ENCODE results near the gene DUSP3.

The DUSP3 gene

DNA sequence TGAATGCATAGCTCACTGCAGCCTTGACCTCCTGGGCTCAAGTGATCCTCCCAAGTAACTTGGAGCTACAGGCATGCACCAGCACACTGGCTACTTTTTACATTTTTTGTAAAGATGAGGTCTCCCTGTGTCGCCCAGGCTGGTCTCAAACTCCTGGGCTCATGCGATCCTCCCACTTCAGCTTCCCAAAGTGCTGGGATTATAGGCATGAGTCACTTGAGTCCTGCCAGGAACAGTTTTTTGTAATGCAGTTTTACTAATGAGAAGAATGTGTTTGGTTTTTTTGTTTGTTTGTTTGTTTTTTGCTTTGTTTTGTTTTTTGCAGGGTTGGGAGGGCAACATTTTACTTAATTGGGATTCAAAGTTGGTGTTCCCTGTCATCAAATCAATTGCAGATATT lies 42.4 kb downstream of the DUSP3 start:
- no peak for DNase-seq (ENCODE audit: low read depth in 2 of 3, low spot score in 1 of 3)

DNA sequence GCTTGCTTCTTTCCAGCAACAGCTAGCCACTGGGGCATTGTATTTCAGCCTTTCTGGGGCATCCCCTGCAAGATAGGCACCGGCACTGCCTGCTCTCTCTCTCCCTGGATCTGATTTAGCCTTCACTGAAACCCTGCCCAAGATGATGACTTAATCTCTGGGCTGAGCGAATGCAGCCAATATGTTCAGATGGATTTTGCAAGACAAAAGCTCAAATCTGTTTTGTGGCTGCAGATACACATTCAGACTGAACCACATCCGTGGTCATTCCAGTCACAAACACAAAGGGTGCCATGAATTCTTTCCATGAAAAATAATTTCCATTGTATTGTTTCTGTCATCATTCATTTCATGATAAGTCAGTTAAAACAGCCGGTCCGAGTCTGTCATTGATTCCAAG lies 44.4 kb downstream of the DUSP3 start:
- DNase-seq (ENCODE audit: low read depth in 2 of 3, low spot score in 1 of 3) = no peak

DNA sequence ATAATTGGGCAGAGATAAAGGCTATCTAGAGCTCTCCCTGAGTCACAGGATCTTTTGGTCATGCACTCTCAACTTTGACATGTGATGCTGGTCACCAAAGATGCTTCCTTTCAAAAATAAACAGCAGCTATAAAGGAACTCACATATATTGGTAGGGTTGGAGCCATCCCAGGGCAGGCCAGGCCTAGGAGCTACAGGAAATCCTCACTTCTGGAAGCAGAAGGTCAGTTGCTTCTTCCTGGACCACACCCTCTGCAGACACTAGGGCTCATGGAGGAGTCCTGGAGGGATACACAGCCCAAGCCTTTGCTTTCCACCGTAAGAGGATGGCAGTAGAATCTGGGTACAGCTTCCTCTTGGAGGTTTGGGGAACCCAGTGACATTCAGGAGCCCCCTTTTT lies 44.8 kb downstream of the DUSP3 start:
- DNase-seq (ENCODE audit: low read depth in 2 of 3, low spot score in 1 of 3) = no peak

DNA sequence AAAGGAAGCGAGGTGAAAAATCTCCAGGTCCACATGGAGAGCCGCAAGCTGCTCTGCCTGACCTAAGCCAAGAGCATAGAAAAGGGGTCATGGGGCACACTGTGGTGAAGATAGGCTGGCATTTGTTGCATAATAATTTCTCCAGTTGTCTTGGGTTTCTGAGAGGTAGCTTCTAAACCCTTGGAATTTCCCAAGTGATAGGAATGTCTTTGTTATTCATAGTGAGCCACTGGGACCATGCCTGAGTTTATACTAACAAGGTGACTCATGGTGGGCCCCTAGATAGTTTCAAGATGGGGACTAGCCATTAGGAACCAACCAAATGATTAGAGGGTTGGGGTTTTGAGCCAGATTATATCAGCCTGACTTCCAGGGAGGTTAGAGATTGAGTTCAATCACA lies 45.8 kb downstream of the DUSP3 start:
- DNase-seq (ENCODE audit: low read depth in 2 of 3, low spot score in 1 of 3) = no peak

DNA sequence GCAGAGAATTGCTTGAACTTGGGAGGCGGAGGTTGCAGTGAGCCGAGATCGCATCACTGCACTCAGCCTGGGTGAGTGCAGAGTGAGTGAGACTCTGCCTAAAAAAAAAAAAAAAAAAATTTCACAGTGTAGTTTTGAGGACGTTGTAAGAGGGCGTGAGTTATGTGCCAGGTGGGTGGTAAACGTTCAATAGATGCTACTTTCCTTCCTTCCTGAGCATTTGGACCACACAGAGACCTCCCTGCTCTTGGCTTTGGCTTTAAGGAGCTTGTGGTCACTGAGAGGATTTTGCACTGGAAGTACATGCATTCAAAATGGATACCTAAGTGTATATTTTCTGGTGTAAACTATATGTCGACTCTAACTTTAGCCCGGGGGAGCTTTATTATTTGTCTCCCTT lies 50.7 kb downstream of the DUSP3 start:
- DNase-seq (ENCODE audit: low read depth in 2 of 3, low spot score in 1 of 3) = no peak

DNA sequence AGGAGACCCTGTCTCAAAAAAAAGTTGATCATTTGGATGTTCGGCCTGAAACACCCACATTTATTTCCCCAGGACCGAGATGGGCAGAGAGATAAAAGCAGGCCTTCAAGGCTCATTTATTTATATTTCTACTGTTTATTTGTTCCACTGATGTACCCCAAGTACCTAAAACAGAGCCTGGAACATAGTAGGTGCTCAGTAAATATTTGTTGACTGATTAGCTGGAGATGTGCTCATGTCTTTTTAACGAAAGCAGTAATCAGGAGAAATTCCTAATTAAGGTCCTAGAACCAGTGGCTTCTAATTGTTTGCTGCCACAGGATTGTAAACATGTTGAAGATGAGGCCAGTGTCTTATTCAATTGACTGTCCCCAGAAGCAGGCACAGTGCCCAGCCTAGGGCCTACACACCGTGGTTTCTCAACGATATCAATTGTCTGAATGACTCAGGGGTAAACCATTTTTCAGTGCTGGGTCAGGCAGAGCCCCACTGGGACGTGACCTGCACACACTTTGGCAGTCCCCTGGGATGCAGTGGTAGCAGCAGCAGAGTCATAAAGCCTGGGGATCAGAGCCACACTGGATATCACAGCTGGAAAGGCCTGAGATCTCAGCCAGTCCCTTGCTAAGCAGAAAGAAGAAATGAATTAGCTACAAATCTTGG lies 54.9 kb downstream of the DUSP3 start:
- DNase-seq (ENCODE audit: low read depth in 2 of 3, low spot score in 1 of 3) = no peak

DNA sequence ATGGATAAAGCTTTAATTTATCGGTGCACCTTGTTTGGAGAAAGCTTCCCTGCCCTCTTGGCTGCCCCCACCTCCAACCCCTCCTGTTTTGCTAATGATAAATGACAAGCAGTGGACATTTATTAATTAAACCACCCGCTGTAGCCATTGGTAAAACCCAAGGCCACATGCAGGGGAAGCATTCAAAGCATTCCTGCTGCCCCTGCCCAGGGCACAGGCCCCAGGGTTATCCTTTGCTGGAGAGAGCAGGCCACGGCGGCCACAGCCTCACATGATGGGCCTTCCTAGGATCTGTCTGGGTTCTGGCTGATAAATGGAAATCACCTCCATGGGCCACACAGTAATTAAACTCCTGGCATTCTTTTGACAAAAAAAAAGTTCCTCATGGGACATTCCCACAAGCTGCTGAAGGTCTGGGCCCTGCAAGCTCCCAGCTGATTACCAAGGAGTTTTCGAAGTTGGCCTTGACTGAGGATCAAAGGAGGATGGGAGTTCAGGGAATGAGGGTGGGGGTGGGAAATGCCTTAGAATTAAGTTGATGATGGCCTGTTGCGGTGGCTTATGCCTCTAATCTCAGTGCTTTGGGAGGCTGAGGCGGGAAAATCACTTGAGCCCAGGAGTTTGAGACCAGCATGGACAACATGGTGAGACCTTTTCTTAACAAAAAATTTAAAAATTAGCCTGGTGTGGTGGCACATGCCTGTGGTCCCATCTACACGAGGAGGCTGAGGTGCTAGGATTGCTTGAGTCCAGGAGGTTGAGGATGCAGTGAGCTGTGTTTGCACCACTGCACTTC lies 55.7 kb downstream of the DUSP3 start:
- no peak for DNase-seq (ENCODE audit: low read depth in 2 of 3, low spot score in 1 of 3)

DNA sequence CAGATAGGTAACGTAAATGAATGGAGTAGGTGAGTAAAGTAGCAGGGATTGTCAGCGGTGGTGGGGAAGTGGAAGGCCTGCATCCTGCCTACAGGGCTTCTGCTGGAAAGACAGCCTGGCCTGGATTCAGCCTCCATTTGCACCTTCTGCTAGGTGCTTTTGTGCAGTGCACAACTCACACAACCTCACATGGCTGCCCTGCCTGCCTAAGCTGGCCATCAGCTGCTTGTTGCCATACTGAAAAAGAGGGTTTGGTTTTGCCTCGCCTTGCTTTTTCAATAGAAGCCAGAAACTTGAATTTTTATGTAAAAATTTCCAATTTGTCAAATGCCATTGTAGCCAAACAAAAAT lies 56.5 kb downstream of the DUSP3 start:
- no peak for DNase-seq (ENCODE audit: low read depth in 2 of 3, low spot score in 1 of 3)

DNA sequence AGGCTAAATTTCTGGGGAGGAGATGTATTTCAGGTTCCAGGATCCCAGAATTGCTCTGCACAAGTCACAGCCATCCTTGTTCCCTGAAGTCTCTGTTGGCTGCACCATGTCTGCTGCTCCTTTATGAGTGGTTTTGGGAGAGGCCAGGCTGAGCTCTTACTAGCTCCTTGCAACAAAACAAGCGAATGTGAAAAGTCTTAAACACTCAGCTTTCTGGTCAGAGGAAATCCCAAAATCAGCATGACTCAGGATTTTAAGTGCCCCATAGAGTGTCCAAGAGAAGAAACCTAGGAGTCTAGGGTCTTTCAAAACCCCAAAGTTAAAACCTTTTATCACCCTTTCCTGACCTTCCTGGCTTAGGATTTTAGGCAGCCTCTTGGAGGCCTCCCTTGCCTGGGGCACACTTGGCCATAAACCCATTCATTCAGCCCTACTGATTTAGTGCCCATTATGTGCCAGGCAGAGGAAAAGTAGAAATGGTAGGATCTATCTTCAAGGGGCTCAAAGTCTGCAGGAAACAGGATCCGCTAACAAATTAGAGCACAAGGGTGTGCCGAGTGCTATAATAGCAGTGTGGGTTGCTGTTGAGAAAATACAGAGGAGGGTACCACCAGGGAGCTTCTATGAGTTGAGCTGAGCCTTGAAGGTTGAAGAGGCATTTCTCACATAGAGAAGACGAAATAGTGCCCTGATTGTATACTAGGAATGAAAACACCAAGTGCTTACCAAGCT lies 57.1 kb downstream of the DUSP3 start:
- no peak for DNase-seq (ENCODE audit: low read depth in 2 of 3, low spot score in 1 of 3)

DNA sequence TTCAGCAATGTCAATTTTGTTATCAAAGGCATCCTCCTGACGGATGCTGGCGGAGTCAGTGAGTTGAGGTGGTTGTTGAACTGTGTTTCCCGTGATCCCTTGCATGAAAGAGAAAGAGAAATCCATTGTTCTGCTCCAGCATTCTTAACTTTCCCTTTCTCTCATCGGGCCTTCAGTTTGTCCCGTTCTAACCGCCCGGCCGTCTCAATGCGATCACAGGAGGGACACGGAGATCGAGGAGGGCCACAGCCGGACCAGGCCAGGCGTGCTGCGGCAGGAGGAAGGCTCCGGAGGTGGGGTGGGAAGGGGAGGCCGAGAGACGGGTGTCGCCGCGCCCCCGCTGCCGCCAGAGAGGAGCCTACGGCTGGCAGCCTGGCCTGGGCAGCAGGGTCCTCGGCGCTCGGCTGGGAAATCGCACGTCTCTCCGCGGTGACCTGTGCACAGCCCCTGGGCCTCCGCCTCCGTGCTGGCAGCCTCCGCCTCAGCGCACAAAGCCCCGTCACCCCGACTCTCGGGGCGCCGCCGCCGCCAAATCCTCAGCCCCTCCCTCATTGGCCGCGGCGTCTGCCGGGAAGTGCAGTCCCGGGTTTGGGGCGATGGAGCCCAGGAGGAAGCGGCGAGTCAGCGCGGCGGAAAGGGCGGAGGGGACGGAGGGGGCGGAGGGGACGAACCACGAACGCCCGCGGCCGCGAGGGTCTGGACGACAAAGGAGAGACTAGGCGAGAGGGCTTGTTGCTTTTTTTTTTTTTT lies 58.3 kb downstream of the DUSP3 start:
- peak; percentile 50 to 66 (median 64) for DNase-seq (ENCODE audit: low read depth in 2 of 3, low spot score in 1 of 3)

DNA sequence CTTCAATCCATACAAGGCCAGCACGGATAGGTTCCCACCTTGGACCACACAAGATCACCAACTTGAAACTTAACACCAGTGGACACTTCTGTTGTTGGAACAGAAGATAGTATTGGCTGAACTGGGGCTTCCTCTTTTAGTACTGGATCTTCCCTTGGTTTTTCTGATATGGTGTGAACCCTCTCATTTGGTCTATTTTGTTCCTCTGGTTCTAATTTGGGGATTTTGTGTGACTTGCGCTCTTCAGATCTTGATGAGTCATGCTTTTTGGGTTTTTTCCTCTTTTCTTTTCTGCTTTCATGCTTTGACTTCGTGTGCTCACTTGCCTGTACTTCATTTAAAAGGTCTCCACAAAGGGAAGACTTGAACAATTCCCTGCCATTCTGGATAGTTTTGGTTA lies 59.2 kb downstream of the DUSP3 start:
- no peak for DNase-seq (ENCODE audit: low read depth in 2 of 3, low spot score in 1 of 3)

DNA sequence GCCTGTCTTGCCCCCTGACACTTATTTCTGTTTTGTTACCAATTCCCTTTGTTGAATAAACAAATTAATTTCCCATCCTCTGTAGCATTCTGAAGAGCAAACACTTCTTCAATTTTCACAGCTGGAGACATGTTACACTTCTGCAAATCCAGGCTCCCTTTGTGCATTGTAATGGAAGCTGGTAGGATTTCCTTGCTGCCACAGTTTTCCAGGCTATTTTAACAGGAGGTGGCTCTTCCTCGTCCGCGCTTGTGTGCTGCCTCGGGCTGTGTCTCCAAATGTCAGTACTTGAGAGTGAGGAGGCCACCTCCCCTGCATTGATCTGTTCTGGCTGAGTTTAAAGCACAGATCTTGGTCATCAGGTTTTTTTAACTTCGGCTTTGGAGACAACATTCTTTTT lies 60.2 kb downstream of the DUSP3 start:
- no peak for DNase-seq (ENCODE audit: low read depth in 2 of 3, low spot score in 1 of 3)

DNA sequence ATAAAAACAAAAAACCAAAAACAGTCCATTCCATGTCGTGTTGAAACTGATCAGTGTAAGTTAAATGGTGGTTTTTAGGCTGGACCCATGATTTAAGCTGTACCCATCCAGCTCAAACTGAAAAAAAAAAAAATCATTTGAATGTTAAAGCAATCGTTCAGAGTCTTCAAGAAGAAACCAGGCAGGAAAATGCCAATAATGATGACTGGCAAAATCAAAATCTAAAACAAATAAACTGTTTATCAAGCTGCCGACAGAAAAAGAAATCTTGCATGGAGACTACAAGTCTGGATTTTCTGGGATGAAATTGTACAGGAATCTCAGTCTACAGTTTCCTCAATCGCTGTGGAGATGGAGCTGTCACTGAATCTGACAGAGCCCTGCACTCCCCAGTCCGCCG lies 60.9 kb downstream of the DUSP3 start:
- DNase-seq (ENCODE audit: low read depth in 2 of 3, low spot score in 1 of 3) = no peak

Data from stimulated activated CD4-positive, alpha-beta T cell treated with anti-CD3 and anti-CD28 coated beads, Interleukin-12 subunit alpha, Interleukin-12 subunit beta, amount 100 ng/mL, for 48 hours (primary cell).